ENCODE results near the gene PCDHA1.

The PCDHA1 gene

DNA sequence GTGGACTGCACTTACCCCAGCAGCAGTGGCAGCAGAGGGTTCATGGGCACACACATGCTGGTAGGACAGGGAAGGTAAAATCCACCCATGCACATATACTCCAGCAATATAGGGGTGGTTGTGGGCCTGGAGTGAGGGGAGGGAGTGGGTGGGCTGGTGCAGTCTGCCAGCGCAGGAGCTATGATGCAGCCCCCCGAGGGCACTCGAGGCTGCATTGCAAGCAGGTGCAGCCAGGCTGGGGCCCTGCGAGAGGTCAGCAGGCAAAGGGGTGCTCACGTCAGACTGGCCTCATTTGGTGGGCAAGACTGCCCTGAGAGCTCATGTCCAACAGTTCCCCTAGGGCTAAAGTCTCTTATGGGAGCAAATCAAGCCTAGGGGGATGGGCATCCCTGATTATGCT is 32.4 kb upstream of the PCDHA1 start:
- no peak for ATAC-seq
- TF ChIP-seq TCF4 (CRISPR knock-in tag; IDR thresholded peaks at IDR 0.05; ENCODE audit: borderline replicate concordance) (no peak), ZFP30 (CRISPR knock-in tag; IDR thresholded peaks at IDR 0.05) (no peak), ZNF565 (CRISPR knock-in tag; conservative IDR thresholded peaks at IDR 0.05; ENCODE audit: low read depth) (no peak), PPARA (CRISPR knock-in tag; IDR thresholded peaks at IDR 0.05; ENCODE audit: borderline replicate concordance) (no peak), ISL1 (CRISPR knock-in tag; IDR thresholded peaks at IDR 0.05) (no peak), ZNF8 (CRISPR knock-in tag; IDR thresholded peaks at IDR 0.05) (no peak), GLIS3 (CRISPR knock-in tag; IDR thresholded peaks at IDR 0.05) (no peak)

DNA sequence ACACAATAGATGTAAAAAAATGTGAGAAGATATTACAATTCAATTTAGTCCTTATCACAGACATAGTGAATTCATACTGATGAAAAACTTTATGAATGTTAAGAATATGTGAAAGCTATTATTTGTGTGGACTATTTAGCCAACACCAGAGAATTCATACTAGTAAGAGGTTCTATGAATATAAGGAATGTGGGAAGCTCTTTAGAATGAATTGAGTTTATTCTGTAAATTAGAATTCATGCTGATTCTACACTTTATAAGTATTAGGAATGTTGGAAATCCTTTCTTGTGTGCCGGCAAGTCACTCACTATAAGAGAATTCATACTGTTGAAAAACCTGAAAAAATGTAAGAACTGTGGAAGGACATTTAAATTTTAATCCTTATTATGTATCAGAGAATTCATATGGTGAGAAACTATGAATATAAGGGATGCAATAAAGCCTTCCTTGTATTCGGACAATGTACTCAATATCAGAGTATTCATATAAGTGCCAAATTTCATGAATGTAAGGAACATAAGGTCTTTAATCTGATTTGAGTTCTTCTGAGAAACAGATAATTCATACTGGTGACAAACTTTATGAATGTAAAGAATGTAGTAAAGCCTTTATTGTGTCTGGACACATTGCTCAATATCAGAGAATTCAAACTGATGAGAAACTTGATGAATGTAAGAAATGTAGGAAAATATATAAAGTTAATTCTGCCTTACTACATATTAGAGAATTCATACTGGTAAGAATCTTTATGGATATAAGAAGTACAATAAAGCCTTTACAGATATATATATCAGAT is 21.6 kb upstream of the PCDHA1 start:
- no peak for TF ChIP-seq CSDC2 (CRISPR knock-in tag; IDR thresholded peaks at IDR 0.05)
- TF ChIP-seq OSR1 (CRISPR knock-in tag; IDR thresholded peaks at IDR 0.05) = no peak
- no peak for TF ChIP-seq ZNF8 (CRISPR knock-in tag; IDR thresholded peaks at IDR 0.05)
- TF ChIP-seq, protein P1, sequence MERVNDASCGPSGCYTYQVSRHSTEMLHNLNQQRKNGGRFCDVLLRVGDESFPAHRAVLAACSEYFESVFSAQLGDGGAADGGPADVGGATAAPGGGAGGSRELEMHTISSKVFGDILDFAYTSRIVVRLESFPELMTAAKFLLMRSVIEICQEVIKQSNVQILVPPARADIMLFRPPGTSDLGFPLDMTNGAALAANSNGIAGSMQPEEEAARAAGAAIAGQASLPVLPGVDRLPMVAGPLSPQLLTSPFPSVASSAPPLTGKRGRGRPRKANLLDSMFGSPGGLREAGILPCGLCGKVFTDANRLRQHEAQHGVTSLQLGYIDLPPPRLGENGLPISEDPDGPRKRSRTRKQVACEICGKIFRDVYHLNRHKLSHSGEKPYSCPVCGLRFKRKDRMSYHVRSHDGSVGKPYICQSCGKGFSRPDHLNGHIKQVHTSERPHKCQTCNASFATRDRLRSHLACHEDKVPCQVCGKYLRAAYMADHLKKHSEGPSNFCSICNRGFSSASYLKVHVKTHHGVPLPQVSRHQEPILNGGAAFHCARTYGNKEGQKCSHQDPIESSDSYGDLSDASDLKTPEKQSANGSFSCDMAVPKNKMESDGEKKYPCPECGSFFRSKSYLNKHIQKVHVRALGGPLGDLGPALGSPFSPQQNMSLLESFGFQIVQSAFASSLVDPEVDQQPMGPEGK (CRISPR knock-in tag; IDR thresholded peaks at IDR 0.05; ENCODE audit: borderline replicate concordance) = no peak
- no peak for TF ChIP-seq ZFP3 (CRISPR knock-in tag; IDR thresholded peaks at IDR 0.05)
- TF ChIP-seq BACH2 (CRISPR knock-in tag; IDR thresholded peaks at IDR 0.05; ENCODE audit: borderline replicate concordance) = no peak
- TF ChIP-seq ZNF70 (CRISPR knock-in tag; IDR thresholded peaks at IDR 0.05) = no peak
- no peak for TF ChIP-seq ISL1 (CRISPR knock-in tag; IDR thresholded peaks at IDR 0.05)
- no peak for TF ChIP-seq RARB (CRISPR knock-in tag; IDR thresholded peaks at IDR 0.05)
- no peak for TF ChIP-seq ZFP30 (CRISPR knock-in tag; IDR thresholded peaks at IDR 0.05)
- TF ChIP-seq TOX (CRISPR knock-in tag; IDR thresholded peaks at IDR 0.05; ENCODE audit: borderline replicate concordance) = no peak
- no peak for ATAC-seq

DNA sequence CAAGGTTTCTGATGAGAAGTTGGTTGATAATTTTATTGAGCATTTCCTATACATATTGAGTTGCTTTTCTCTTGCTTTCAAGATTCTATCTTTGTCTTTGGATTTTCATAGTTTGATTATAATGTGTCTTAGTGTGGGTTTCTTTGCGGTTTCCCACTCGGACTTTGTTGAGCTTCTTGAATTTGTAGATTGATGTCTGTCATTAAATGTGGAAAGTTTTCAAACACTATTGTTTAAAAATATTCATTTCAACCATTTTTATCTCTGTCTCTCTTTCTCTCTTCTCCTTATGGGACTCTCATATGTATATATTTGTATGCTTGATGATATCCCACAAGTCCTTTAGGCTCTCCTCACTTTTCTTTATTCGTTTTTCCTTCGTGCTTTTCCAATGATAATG is 18.5 kb upstream of the PCDHA1 start:
- TF ChIP-seq GLIS3 (CRISPR knock-in tag; IDR thresholded peaks at IDR 0.05) (no peak), ZFP30 (CRISPR knock-in tag; IDR thresholded peaks at IDR 0.05) (no peak), CSDC2 (CRISPR knock-in tag; IDR thresholded peaks at IDR 0.05) (no peak), RARB (CRISPR knock-in tag; IDR thresholded peaks at IDR 0.05) (no peak), ISL1 (CRISPR knock-in tag; IDR thresholded peaks at IDR 0.05) (no peak), SNAI2 (CRISPR knock-in tag; IDR thresholded peaks at IDR 0.05) (no peak), ZFP3 (CRISPR knock-in tag; IDR thresholded peaks at IDR 0.05) (no peak), TCF4 (CRISPR knock-in tag; IDR thresholded peaks at IDR 0.05; ENCODE audit: borderline replicate concordance) (no peak), OSR1 (CRISPR knock-in tag; IDR thresholded peaks at IDR 0.05) (no peak), ZNF8 (CRISPR knock-in tag; IDR thresholded peaks at IDR 0.05) (no peak)
- TF ChIP-seq, protein P2, sequence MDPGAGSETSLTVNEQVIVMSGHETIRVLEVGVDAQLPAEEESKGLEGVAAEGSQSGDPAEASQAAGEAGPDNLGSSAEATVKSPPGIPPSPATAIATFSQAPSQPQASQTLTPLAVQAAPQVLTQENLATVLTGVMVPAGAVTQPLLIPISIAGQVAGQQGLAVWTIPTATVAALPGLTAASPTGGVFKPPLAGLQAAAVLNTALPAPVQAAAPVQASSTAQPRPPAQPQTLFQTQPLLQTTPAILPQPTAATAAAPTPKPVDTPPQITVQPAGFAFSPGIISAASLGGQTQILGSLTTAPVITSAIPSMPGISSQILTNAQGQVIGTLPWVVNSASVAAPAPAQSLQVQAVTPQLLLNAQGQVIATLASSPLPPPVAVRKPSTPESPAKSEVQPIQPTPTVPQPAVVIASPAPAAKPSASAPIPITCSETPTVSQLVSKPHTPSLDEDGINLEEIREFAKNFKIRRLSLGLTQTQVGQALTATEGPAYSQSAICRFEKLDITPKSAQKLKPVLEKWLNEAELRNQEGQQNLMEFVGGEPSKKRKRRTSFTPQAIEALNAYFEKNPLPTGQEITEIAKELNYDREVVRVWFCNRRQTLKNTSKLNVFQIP (CRISPR knock-in tag; IDR thresholded peaks at IDR 0.05; ENCODE audit: borderline replicate concordance, low read depth) = no peak
- TF ChIP-seq, protein P3, sequence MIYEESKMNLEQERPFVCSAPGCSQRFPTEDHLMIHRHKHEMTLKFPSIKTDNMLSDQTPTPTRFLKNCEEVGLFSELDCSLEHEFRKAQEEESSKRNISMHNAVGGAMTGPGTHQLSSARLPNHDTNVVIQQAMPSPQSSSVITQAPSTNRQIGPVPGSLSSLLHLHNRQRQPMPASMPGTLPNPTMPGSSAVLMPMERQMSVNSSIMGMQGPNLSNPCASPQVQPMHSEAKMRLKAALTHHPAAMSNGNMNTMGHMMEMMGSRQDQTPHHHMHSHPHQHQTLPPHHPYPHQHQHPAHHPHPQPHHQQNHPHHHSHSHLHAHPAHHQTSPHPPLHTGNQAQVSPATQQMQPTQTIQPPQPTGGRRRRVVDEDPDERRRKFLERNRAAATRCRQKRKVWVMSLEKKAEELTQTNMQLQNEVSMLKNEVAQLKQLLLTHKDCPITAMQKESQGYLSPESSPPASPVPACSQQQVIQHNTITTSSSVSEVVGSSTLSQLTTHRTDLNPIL (CRISPR knock-in tag; IDR thresholded peaks at IDR 0.05; ENCODE audit: low read depth) = no peak
- TF ChIP-seq, protein P1 (CRISPR knock-in tag; IDR thresholded peaks at IDR 0.05; ENCODE audit: borderline replicate concordance) = no peak
- TF ChIP-seq, protein P4, sequence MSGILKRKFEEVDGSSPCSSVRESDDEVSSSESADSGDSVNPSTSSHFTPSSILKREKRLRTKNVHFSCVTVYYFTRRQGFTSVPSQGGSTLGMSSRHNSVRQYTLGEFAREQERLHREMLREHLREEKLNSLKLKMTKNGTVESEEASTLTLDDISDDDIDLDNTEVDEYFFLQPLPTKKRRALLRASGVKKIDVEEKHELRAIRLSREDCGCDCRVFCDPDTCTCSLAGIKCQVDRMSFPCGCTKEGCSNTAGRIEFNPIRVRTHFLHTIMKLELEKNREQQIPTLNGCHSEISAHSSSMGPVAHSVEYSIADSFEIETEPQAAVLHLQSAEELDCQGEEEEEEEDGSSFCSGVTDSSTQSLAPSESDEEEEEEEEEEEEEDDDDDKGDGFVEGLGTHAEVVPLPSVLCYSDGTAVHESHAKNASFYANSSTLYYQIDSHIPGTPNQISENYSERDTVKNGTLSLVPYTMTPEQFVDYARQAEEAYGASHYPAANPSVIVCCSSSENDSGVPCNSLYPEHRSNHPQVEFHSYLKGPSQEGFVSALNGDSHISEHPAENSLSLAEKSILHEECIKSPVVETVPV (CRISPR knock-in tag; IDR thresholded peaks at IDR 0.05) = no peak
- no peak for ATAC-seq

Measured in SK-N-SH treated with all-trans-retinoic acid at 6 μM for 48 hours (cell line).